Measurements from ENCODE around the gene SPEM1.

Gene SPEM1

DNA sequence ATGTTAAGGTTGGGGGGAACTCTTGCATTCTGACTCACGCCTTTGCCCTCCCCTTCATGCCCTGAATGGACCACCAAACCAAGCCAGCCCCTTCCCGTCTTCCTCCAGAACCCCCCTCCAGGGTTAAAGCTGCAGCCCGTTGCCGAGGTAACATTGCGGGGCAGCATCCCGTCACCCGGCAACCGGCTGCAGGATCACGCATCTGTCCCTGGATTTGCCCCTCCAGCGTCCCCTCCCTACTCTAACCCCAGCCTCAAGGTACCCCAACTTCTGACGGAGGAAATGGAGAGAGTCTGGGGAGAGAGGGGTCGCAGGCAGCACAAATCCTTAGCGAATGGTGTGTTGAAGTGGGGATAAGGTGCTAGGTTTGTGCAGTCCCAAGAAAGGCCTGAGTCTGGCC, 13.0 kb upstream of the SPEM1 start:
- TF ChIP-seq CTCF (IDR thresholded peaks at IDR 0.05; ENCODE audit: control insufficient read depth, insufficient read depth, low read depth, low read length, missing control alignments): no peak
- no peak for DNase-seq (ENCODE audit: low read depth)
- H3K4me3 ChIP-seq (ENCODE audit: control insufficient read depth, low read depth, low read length): no peak overlapping the region

DNA sequence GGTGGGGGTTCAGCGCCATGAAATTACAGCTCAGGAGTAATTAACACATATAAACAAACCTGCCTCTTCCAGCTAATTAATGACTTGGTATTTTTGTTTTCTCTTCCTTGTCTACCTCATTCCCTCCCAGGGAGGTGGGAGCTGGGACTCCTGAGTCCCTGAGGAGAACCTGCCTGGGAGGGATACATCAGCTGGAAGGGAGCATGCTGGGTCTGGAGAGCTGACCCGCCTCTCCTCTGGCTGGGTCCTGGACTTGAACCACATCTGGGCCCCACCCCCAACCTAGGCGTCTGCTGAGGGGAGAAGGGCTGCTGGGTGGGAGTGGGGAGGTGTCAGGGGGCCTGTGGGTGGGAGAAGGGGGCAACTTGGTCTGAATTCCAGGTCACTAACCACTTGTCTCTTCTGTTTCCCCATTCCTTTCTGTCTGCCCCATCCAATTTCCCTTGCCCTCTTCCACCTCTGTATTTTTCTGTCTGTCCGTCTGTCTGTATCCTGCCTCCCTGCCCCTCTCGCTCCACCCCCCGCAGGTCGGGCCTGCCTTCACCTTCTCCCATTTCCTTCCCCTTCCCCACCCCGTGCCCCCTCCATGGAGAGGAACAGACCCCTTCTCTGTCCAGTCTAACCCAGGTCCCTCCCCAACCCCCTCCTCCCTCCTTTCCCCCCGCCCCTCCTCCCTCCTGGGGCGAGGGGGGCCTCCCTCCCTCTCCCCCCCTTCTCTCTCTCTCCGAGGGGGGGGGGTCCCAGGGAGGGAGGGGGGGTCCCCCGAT, 12.5 kb upstream of the SPEM1 start, which contains the start of gene NLGN2:
TSS of gene NLGN2 (plus strand) at position 361 of the 767 bp plus-strand sequence. CDS start 411 bp downstream, outside the sequence.
- TF ChIP-seq CTCF (IDR thresholded peaks at IDR 0.05; ENCODE audit: control insufficient read depth, insufficient read depth, low read depth, low read length, missing control alignments): no peak
- H3K4me3 ChIP-seq (ENCODE audit: control insufficient read depth, low read depth, low read length): no peak within 1 kb of the TSS; the same call in 1 of the 2 replicates
- DNase-seq (ENCODE audit: low read depth): no peak

DNA sequence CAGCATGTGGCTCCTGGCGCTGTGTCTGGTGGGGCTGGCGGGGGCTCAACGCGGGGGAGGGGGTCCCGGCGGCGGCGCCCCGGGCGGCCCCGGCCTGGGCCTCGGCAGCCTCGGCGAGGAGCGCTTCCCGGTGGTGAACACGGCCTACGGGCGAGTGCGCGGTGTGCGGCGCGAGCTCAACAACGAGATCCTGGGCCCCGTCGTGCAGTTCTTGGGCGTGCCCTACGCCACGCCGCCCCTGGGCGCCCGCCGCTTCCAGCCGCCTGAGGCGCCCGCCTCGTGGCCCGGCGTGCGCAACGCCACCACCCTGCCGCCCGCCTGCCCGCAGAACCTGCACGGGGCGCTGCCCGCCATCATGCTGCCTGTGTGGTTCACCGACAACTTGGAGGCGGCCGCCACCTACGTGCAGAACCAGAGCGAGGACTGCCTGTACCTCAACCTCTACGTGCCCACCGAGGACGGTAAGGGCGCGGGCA, 11.8 kb upstream of the SPEM1 start:
- no peak for TF ChIP-seq CTCF (IDR thresholded peaks at IDR 0.05; ENCODE audit: control insufficient read depth, insufficient read depth, low read depth, low read length, missing control alignments)
- DNase-seq (ENCODE audit: low read depth): no peak
- H3K4me3 ChIP-seq (ENCODE audit: control insufficient read depth, low read depth, low read length): no peak overlapping the region

DNA sequence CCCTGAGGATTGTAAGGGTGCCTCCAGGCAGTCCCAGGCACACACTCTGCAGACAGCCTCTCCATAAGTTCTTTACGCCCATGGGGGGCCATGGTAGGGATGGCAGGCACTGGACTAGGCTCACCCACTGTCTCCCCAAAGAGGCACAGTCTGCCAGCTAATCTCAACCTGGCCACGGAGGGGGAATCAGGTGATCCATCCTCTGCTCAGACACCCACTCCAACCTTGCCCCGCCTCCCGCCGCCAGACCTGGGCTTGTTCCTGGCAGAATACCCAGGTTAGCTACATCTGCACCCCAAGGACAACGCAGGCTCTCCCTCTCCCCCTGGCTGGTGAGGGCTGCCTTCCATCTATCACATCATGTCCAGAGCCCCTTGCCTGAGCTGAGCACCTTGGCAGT, 11.3 kb upstream of the SPEM1 start:
- H3K4me3 ChIP-seq (ENCODE audit: control insufficient read depth, low read depth, low read length): no peak overlapping the region
- TF ChIP-seq CTCF (IDR thresholded peaks at IDR 0.05; ENCODE audit: control insufficient read depth, insufficient read depth, low read depth, low read length, missing control alignments): no peak
- DNase-seq (ENCODE audit: low read depth): no peak

- TF ChIP-seq CTCF (IDR thresholded peaks at IDR 0.05; ENCODE audit: control insufficient read depth, insufficient read depth, low read depth, low read length, missing control alignments): no peak
- no peak for DNase-seq (ENCODE audit: low read depth)
Observed at GRCh38 chr17:7409716-7410115, 10.4 kb upstream of the SPEM1 start.

DNA sequence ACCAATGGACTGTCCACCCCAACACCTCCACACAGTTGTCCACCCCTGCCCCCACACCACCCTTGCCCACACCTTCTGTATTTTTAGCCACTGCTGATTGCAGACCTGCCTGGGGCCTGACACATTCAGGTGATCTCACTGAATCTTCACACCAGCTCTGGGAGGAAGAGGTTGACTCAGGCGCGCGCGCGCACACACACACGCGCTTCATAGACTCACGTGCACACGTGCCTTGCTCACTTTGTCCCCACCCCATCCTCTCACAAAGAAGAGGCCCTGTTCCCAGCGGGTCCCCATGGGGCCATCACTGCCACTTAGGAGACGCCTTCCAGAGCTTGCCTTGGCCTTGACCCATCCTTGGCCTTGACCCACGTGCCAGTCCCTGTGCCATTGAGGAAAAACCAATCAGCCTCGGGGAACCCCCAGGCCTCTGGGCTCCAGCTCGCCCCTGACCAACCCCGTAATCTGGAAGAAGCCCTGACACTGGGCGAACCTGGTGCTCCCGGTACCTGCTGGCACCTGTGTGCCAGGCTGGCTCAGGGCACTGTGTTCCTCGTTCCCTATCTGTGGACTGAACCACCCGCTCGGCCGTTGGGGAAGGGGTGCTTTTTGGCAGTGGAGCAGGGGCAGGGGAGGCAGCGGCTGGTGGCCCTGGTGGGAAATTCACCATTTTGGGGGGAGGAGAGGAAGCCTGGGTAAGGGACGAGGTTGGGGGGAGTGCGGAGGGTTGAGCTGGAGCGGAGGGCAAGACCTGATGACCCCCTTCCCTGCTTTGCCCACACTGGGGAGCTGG, 9.3 kb upstream of the SPEM1 start:
- TF ChIP-seq CTCF (IDR thresholded peaks at IDR 0.05; ENCODE audit: control insufficient read depth, insufficient read depth, low read depth, low read length, missing control alignments): no peak
- no peak overlapping the region for H3K4me3 ChIP-seq (ENCODE audit: control insufficient read depth, low read depth, low read length)
- DNase-seq (ENCODE audit: low read depth): no peak

More at GRCh38 chr17:7409716-7410115, 10.4 kb upstream of the SPEM1 start:
- no peak overlapping the region for H3K4me3 ChIP-seq (ENCODE audit: control insufficient read depth, low read depth, low read length)

Data from AG09309 (cell line).